Upper lobe of left lung (tissue), 4 donors: ENCODE data around the gene SEC14L6.

ENCODE experiments used
- CTCF ChIP-seq, 6 experiments: fragments of 450-650 bp in 4 of 6; fragments of 200-600 bp in 2 of 6; sonication (generic) in 2 of 6; IDR thresholded peaks; one replicate each; pipeline ENCODE4 v1.5.1; 2016 to 2019; ENCODE audit warnings: antibody characterized with exemption in 6 of 6
- POLR2A ChIP-seq, 4 donors: fragments of 450-650 bp; IDR thresholded peaks; one replicate each; pipeline ENCODE4 v1.5.1; 2016 to 2017; ENCODE audit warnings: antibody characterized with exemption in 4 of 4, mild to moderate bottlenecking in 2 of 4

- TF ChIP-seq CTCF (IDR thresholded peaks at IDR 0.05) (no peak), POLR2A (IDR thresholded peaks at IDR 0.05) (no peak)
Observed at GRCh38 chr22:30539368-30539767, 7.2 kb downstream of the SEC14L6 start.
